ENCODE results near the gene ESRP2.
A peak's percentile ranks its signal among the peaks of the same experiment; 100 is the strongest.

ESRP2 gene

DNA sequence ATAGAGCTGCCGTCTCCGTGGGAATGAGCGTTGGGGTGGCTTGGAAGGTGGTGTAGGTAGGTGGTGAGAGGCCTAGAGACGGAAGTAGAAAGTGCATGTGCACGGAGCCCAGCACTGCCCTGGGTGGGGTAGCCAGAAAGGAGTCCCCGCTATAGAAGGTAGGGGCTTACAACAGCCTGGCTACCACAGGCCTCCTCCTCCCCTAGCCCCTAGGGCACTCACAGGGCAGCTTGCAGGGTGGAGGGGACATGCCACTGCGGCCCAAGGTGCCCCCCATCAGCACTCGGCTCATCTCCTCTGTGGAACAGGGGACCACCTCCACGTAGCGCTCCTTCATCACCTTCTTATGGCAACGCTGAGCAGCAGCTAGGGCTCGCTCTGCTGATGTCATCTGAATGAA, 5.0 kb downstream of the ESRP2 start:
- intact Hi-C loops (cut with DNase I): no loop called here
- DNase-seq: peak in 2 of 42 donors; percentile 9 to 36

DNA sequence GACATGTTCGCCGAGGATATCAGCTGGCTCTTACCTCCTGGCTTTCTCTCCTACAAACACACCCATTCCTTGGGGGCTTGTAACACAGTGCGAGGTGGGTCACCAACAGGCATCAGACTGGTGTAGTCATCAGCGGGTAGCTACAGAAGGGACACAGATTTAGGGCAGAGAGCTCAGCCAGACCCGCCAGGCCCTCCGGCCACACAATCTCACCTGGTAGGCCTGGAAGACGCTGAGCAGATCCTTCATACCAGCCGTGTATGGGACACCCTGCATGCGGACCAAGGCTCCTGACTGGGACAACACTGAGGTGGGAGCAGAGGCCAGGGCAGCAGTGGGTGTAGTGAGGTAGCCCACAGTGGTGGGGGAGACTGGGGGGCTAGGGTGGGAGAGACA, 5.8 kb downstream of the ESRP2 start:
- peak in 2 of 42 donors; percentile 22 to 30 for DNase-seq
- intact Hi-C loops (cut with DNase I): no loop called here

DNA sequence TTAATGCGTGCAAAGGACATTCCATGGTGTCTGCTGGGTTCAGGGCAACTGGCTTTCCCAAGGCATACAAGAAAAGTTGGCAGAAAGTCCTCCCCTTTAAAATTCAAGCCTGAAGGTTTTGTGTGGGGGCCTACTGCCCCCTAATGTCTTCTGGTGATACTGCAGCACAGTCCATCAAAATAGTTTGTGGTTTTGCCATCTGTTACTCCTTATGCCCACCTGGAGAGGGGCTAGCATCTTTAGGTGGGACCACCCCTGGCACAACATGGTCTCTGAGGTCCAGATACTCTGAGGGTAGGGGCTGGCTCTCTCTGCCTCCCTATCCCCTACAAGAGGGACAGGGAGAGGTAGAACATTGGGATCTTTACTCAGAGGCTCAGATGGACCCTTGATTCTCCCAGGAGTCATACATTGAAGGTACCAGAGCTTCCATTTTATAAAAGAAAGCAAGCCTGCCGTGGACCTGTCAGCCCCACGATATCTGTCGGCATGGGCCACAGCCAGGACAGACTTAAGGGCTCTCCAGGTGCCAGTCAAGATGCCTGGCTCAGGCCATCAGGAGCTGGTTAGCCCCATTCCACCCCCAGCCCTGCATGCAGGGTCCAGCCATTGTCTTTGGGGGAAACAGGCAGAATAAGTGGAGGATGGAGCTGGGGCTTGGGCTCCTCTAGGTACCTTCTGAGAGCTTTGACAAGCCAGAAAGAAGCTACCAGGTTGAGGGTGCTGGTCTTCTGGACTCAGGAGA, 6.3 kb downstream of the ESRP2 start:
- intact Hi-C loops (cut with DNase I): loop anchor here (5.0 kb wide), 1 partner anchor 137 kb away; no protein-coding TSS in a partner anchor

DNA sequence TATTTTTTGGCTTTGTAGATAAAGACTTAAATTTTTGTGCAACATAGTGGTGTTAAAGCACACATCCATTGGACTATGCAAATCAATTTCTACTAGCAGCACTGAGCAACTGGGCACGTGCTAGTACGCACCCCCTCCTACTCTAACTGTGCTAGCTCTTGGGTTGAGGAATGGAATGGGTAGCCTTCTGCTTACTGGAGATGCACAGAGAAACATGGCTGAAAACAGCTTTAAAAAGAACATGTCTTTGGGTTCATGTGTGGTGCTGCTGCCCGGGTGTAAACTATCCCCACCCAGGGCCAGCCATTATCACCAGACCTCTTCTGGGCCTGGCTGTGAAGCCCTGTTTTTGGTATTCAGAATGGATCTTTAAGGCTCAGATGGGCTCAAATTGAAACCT, 7.3 kb downstream of the ESRP2 start:
- no peak for DNase-seq
- intact Hi-C loops (cut with DNase I): loop anchor here (5.0 kb wide), 1 partner anchor 136 kb away; no protein-coding TSS in a partner anchor

More for the DNA sequence above, 6.3 kb downstream of the ESRP2 start:
- DNase-seq: peak in 26 of 42 donors; percentile 26 to 82 (median 54)

DNA sequence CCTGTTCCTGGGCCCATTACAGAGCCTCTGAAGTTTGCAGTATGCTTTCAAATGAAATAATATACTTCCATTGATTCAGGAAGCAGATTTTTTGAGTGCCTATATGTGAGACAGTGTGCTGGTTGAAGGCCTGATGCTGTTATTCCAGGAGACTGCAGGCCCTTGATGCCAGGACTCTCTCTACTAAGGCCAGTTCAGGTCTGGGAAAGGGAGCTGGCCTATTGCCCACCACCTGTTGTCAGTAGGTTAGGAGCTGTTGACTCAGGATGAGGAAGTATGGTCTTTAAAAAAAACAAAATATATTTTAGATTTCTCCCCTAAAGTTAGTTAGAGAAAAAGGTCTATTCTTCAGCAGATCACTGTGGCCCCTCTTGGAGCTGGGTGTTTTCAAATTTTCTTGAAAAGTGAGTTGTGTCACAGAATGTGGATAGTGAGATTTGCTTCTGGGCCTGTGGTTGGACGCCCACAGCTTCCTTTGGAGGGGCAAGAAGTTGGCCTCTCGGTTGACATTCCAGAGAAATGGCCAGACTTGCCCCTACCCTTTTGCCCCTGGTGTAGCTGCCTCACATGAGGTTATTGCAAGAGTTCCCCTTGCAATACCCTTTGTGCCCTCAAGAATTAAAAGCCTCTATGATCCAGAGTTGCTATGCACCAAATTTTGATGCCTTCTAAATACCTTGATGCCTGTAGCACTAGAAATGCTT, 7.9 kb downstream of the ESRP2 start:
- intact Hi-C loops (cut with DNase I): loop anchor here (5.0 kb wide), 1 partner anchor 136 kb away; no protein-coding TSS in a partner anchor
- no peak for DNase-seq

DNA sequence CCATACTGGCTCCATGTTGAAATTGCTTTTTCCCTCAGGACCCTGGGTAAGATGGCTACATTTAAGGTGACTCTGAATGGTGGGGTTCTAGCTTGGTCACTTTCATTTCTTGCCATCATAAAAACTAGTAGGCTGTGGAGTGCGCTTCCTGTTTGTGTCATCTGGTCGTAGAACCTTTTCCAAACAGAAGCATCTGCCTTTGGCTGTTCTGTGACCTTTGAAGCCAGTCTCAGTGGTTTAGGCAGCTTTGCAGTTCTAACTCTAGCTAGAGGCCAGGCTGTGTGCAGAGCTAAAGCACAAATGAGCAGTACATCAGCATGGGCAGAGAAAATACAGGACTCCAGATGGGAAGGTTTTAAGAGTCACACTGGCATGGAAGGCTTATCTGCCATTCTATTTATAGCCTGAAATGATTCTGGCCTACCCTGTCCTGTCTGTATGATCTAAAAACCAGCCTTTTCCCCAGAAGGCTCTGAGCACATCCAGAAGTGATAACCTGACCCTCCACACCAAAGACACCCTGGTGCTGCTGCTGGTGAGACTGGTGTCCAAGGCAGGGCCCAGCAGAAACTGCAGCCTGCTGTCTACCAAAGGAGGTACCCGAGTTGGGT, 8.6 kb downstream of the ESRP2 start:
- intact Hi-C loops (cut with DNase I): loop anchor here (5.0 kb wide), 1 partner anchor 135 kb away; no protein-coding TSS in a partner anchor

DNA sequence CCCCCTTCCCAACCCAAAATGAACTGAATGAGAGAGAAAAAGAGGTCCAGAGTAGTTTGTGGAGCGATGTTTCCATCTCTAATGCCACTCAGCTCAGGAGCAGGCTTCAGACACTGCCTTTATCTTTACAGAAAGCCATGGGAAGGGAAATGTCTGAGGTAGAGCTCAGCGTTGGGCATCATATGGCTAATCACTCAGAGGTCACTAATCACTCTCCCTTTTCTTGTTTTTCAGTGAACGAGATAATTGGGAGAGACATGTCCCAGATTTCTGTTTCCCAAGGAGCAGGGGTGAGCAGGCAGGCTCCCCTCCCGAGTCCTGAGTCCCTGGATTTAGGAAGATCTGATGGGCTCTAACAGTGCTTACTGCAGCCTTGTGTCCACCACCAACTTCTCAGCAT, 9.8 kb downstream of the ESRP2 start:
- intact Hi-C loops (cut with DNase I): loop anchor here (5.0 kb wide), 1 partner anchor 134 kb away; no protein-coding TSS in a partner anchor
- peak in 1 of 42 donors; percentile 10 for DNase-seq

More for the DNA sequence above, 8.6 kb downstream of the ESRP2 start:
- no peak for DNase-seq

DNA sequence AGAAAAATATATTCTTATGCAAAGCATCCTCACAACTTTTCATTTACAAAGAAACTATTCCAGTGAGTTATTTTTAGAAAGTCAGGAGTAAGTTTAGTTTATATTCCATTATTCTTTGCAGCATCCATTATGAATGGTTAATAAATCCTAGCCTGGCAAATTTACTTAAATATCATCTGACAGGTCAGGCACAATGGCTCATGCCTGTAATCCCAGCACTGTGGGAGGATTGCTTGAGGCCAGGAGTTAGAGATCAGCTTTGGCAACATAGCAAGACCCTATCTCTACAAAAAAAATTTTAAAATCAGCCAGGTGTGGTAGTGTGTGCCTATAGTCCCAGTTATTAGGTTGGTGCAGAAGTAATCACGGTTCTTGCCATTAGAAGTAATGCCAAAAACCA, 12.9 kb downstream of the ESRP2 start:
- intact Hi-C loops (cut with DNase I): no loop called here
- DNase-seq: no peak

DNA sequence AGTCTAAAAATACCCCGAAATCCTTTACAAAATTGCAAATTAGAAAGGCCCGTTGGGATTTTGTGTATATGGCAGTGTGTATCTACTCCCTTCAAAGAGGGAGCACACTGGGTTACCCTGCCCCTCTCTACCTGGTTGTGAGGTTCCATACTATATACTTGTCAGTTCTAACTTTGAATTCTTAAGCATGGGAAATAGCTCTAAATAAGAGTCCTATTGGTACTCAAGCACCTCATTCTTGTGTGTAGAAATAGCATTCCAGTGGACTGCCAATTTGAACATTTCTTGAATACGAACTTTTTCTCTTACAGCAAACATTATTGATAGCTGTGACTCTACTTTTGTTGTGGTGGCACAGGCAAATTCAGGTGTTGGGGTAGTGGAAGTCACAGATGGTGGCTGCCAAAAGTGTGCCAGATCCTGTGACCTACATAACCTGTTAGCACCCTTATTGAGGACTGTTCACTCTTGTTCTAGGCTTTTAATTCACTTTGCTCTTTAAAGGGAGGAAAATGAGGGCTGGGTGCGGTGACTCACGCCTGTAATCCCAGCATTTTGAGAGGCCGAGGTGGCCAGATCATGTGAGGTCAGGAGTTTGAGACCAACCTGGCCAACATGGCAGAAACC, 16.1 kb downstream of the ESRP2 start:
- no peak for DNase-seq
- intact Hi-C loops (cut with DNase I): no loop called here

DNA sequence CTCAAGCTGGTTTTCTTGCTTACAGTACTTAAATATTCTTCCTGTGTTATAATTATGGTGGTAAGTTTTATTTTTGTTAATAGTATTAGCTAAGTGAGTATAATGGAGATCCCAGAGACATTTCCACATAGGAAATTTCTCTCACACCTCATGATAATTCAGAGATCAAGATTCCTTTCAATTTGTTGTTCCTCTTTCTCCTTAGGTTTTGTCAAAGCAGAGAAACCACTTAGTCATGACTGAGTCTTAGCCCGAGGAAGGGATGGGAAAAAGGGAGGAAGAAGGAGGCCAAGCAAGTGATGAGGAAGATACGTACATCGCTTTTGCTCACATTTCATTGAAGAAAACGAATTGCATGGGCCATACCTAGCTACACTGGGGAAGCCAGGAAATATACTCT, 18.4 kb downstream of the ESRP2 start:
- intact Hi-C loops (cut with DNase I): no loop called here

DNA sequence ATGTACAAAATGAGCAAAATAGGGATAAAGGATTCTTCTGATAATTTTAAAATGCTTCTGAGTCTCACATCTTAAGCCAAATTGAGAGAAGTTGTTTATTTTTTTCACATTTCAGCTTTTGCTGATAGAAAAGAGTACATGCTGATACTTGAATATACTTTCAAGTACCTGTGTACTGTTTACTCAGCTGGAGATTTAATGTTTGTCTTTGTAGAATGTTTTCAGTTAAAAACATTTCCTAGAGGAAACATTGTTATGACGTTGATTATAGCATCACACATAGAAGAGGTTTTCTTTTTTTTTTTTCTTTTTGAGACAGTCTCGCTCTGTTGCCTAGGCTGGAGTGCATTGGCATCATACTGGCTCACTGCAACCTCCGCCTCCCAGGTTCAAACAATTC, 19.7 kb downstream of the ESRP2 start:
- no peak for DNase-seq
- intact Hi-C loops (cut with DNase I): no loop called here

More for the DNA sequence above, 18.4 kb downstream of the ESRP2 start:
- no peak for DNase-seq

DNA sequence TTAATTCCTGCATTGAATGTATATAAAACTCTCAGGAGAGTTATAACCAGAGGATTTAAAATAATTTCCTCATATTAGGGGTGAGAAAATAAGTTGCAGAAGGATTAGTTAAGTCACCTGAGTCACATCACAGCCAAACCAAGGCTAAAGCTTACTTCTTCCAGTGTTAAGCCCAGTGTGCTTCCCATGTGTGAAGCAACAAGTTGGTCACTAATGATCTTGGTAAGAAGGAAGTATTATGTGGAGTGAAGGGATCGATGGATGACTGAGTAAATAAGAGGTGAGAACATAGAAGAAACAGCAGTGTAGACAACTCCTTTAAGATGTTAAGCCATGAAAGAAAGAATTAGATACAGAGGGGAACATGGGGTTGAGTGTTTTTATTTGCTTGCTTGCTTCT, 20.6 kb downstream of the ESRP2 start:
- no peak for DNase-seq
- intact Hi-C loops (cut with DNase I): no loop called here

DNA sequence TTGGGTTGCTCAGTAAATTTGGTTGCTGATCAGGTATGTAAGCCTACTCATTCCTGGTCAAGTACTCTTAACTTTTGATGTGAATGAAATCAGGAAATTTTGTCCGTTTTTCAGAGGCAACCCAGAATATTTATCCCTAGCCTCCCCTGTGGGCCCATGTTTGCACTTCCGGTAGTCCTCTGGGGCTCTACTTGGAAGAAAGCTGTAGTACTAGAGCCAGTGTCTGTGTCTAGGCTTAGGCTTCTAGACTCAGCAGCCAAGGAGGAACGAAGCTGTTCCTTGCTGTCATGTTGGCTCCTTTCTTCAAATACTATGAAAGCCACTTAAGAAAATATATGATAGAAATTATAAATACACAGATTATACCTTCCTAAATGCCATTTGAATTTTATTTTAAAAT, 21.2 kb downstream of the ESRP2 start:
- DNase-seq: no peak
- intact Hi-C loops (cut with DNase I): no loop called here

DNA sequence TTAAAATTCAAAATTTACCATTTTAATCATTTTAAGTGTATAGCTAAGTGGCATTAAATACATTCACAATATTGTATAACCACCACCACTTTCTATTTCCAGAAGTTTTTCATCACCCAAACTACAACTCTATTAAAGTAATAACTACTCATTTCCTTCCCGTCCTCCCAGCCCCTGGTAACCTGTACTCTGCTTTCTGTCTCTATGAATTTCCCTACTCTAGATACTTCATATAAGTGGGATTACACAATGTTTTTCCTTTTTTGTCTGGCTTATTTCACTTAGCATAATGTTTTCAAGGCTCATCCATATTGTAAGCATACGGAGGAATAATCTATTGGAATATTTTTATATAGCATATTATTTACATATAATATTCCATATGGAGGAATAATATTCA, 29.7 kb downstream of the ESRP2 start:
- peak in 1 of 42 donors; percentile 5 for DNase-seq
- intact Hi-C loops (cut with DNase I): no loop called here

DNA sequence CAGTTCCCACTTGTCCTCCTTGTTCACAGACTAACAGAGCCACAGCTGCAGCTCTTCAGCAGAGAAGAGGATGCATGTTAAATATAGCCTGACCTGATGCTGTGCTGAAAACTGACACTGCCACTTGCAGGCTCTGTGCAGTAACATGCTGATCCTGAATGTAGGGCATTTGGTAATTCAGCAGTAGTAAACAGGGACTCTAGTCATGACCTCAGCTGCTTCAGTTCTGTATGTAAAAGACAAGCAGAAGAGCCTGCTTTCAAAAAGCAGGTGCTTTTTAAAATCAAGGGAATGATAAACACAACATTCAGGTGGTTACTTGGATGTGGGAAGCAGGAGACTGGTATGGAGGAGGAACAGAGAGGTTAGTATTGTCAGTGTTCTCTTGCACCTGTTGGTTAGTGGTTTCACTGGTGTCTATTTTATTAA, 33.8 kb downstream of the ESRP2 start:
- DNase-seq: peak in 24 of 42 donors; percentile 12 to 75 (median 39)
- intact Hi-C loops (cut with DNase I): no loop called here

DNA sequence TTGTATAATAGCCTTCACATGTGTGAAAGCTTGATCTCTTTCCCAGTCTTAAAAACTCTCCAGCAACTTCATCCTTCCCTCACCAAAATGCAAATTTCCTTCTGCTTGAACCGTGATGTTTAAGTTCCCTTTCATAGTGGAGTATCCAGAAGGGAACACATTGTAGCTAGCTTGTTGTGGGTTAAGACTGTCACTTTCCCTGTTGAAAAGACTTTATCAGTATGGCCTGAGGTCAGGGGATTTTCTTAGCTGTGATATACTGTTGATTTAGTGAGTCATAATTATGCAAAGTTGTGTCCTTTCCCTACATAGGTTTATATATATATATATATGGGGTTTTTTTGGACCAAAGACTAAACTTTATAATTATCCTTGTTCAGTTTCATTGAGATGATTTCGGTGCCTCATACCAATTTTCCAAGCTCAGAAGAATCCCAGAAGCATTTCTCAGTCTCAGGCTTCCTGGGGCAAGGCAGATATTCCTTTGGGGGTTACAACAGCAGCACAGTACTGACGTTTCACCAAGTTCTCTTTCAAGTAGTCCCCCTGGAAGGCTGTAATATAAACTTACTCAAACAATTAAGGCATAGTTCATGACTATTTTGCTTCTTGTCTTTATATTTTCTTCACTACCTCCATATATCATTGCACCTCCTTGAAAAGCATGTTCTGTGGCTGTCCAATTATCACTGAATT, 35.7 kb downstream of the ESRP2 start:
- DNase-seq: no peak
- intact Hi-C loops (cut with DNase I): no loop called here

DNA sequence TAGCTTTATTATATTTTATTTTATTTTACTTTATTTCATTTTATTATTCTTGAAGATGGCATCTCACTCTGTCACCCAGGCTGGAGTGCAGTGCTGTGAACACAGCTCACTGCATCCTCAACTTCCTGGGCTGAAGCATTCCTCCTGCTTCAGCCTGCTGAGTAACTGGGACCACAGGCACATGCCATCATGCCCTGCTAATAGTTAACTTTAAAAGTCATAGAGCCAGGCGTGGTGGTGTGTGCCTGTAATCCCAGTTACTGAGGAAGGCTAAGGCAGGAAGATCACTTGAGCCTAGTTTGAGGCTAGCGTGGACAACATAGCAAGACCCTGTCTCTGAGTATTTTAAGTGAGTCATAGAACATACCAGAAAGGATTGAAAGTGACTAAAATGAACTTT, 38.7 kb downstream of the ESRP2 start:
- DNase-seq: no peak
- intact Hi-C loops (cut with DNase I): no loop called here

DNA sequence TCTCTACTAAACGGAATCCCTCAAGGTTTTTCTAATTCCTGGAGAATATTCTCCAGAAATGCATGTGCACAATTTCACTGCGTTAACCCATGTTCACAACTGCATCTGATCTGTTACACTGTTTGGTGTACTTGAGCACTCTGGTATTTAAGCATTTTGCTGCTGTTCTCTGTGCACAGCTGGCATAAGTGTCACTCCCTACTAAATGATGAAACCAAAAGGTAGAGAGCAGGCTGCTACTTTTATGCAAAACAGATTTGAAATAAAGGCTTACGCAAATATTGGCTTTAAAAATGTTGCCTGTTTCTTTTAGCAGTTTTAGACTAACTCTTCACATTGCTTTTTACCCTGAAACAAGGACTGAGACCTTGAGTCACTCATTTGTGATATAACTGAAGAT, 41.7 kb downstream of the ESRP2 start:
- no peak for DNase-seq
- intact Hi-C loops (cut with DNase I): no loop called here
